WTC11 (cell line): ENCODE data around the gene RGS1. TPM values are rescaled to one million over a fixed set of nuclear protein-coding genes. Genes with fewer than 3 reads are reported as not detected.

Experiments
- ATAC-seq: fragments of 200-7000 bp; cut with Tn5 transposase; 2 replicates; pipeline ENCODE4 v1.10.0; 2021; ENCODE audit warnings: mild to moderate bottlenecking, moderate library complexity
- CTCF ChIA-PET: fragments of 300-600 bp; sonication (Branson Sonifier 250); formaldehyde crosslinking; loops from one replicate; lab custom pipeline; 2021; ENCODE audit warnings: antibody characterized with exemption; lab: Charles Lee
- POLR2A ChIA-PET: fragments of 350-600 bp; sonication (Branson Sonifier 250); formaldehyde crosslinking; loops from one replicate; lab custom pipeline; 2021; ENCODE audit warnings: antibody characterized with exemption; lab: Charles Lee
- DNase-seq: peaks from one replicate; pipeline ENCODE4 v3.0.0; 2021; ENCODE audit warnings: low spot score
- H3K27ac Mint-ChIP-seq: 2 replicates; pipeline ENCODE4 v1.8.0; 2021; ENCODE audit warnings: mixed read lengths
- H3K27me3 Mint-ChIP-seq: 2 replicates; pipeline ENCODE4 v1.8.0; 2021; ENCODE audit warnings: low read depth, mild to moderate bottlenecking, moderate library complexity, mixed read lengths
- H3K36me3 Mint-ChIP-seq: 2 replicates; pipeline ENCODE4 v1.8.0; 2021; ENCODE audit warnings: mixed read lengths
- H3K4me1 Mint-ChIP-seq: 2 replicates; pipeline ENCODE4 v1.8.0; 2022; ENCODE audit warnings: mixed read lengths
- H3K4me3 Mint-ChIP-seq: 2 replicates; pipeline ENCODE4 v1.8.0; 2021; ENCODE audit warnings: mild to moderate bottlenecking, moderate library complexity, mixed read lengths
- H3K9me3 Mint-ChIP-seq: 2 replicates; pipeline ENCODE4 v1.8.0; 2021; ENCODE audit warnings: mixed read lengths
- ARID4B ChIP-seq: sonication (generic); formaldehyde crosslinking; IDR thresholded peaks from 2 replicates; pipeline ENCODE4 v1.8.0; 2023; ENCODE audit warnings: missing genetic modification reagents, mild to moderate bottlenecking, borderline replicate concordance
- E2F4 ChIP-seq: sonication (generic); formaldehyde crosslinking; IDR thresholded peaks from 2 replicates; pipeline ENCODE4 v1.8.1; 2022; ENCODE audit warnings: low read depth, mild to moderate bottlenecking, moderate library complexity, missing genetic modification reagents, borderline replicate concordance
- FOXJ3 ChIP-seq: sonication (generic); formaldehyde crosslinking; IDR thresholded peaks from 2 replicates; pipeline ENCODE4 v1.9.0; 2021; ENCODE audit warnings: missing genetic modification reagents, mild to moderate bottlenecking, borderline replicate concordance
- FOXK1 ChIP-seq: sonication (generic); formaldehyde crosslinking; IDR thresholded peaks from 2 replicates; pipeline ENCODE4 v1.8.0; 2022; ENCODE audit warnings: mild to moderate bottlenecking, moderate library complexity, missing genetic modification reagents
- FOXP1 ChIP-seq: sonication (generic); formaldehyde crosslinking; IDR thresholded peaks from 2 replicates; pipeline ENCODE4 v1.8.0; 2022; ENCODE audit warnings: missing genetic modification reagents, mild to moderate bottlenecking, moderate library complexity, borderline replicate concordance
- GABPB1 ChIP-seq: sonication (generic); formaldehyde crosslinking; IDR thresholded peaks from 2 replicates; pipeline ENCODE4 v1.8.1; 2023; ENCODE audit warnings: mild to moderate bottlenecking, missing genetic modification reagents
- GTF2I ChIP-seq: fragments of 250-450 bp; sonication (Bioruptor Pico); conservative IDR thresholded peaks from 2 replicates; pipeline ENCODE4 v1.4.0; 2021; ENCODE audit warnings: mild to moderate bottlenecking
- NR3C1 ChIP-seq: sonication (generic); formaldehyde crosslinking; conservative IDR thresholded peaks from 2 replicates; pipeline ENCODE4 v1.8.1; 2023; ENCODE audit warnings: low read depth, mild to moderate bottlenecking, missing genetic modification reagents
- PRRX2 ChIP-seq: fragments of 250-450 bp; sonication (Bioruptor Pico); IDR thresholded peaks from 2 replicates; pipeline ENCODE4 v1.8.0; 2021; ENCODE audit warnings: mild to moderate bottlenecking
- SP1 ChIP-seq: sonication (generic); formaldehyde crosslinking; conservative IDR thresholded peaks from 2 replicates; pipeline ENCODE4 v1.8.1; 2022; ENCODE audit warnings: missing genetic modification reagents
- TEAD4 ChIP-seq: sonication (generic); formaldehyde crosslinking; IDR thresholded peaks from 2 replicates; pipeline ENCODE4 v1.8.0; 2022; ENCODE audit warnings: mild to moderate bottlenecking, missing genetic modification reagents
- ZBTB21 ChIP-seq: sonication (generic); formaldehyde crosslinking; IDR thresholded peaks from 2 replicates; pipeline ENCODE4 v1.8.1; 2023; ENCODE audit warnings: mild to moderate bottlenecking, missing genetic modification reagents, borderline replicate concordance
- ZNF219 ChIP-seq: sonication (generic); formaldehyde crosslinking; IDR thresholded peaks from 2 replicates; pipeline ENCODE4 v1.8.0; 2023; ENCODE audit warnings: missing genetic modification reagents, mild to moderate bottlenecking, borderline replicate concordance
- ZNF232 ChIP-seq: sonication (generic); formaldehyde crosslinking; IDR thresholded peaks from 2 replicates; pipeline ENCODE4 v1.8.0; 2022; ENCODE audit warnings: mild to moderate bottlenecking, missing genetic modification reagents
- ZNF416 ChIP-seq: fragments of 250-450 bp; sonication (Bioruptor Pico); IDR thresholded peaks from 2 replicates; pipeline ENCODE4 v1.9.0; 2021; ENCODE audit warnings: mild to moderate bottlenecking, inconsistent platforms
- ZNF671 ChIP-seq: fragments of 250-450 bp; sonication (Bioruptor Pico); IDR thresholded peaks from 2 replicates; pipeline ENCODE4 v1.8.0; 2021; ENCODE audit warnings: mild to moderate bottlenecking
- ZSCAN18 ChIP-seq: fragments of 250-450 bp; sonication (Bioruptor Pico); IDR thresholded peaks from 2 replicates; pipeline ENCODE4 v2.1.2; 2022; ENCODE audit warnings: mild to moderate bottlenecking, moderate library complexity
- total RNA-seq: library from RNA; stranded (reverse); gene quantifications from 3 replicates; pipeline ENCODE4 v1.2.3, GENCODE V29; 2021
- TF ChIP-seq, protein P1 (sequence below): fragments of 250-450 bp; sonication (Bioruptor Pico); IDR thresholded peaks from 2 replicates; pipeline ENCODE4 v1.8.0; 2021; ENCODE audit warnings: mild to moderate bottlenecking
- TF ChIP-seq, protein P2 (sequence below): sonication (generic); formaldehyde crosslinking; conservative IDR thresholded peaks from 2 replicates; pipeline ENCODE4 v1.8.1; 2023; ENCODE audit warnings: mild to moderate bottlenecking, low read depth, missing genetic modification reagents, moderate library complexity
- TF ChIP-seq, protein P3 (sequence below): sonication (generic); formaldehyde crosslinking; IDR thresholded peaks from 2 replicates; pipeline ENCODE4 v1.8.1; 2023; ENCODE audit warnings: mild to moderate bottlenecking, missing genetic modification reagents, moderate library complexity

The RGS1 gene
- total RNA-seq, 1 experiment from 2014 or later: 0.22 TPM

GRCh38 chr1:192573499-192573898 lies 2.1 kb upstream of the RGS1 start (continued):
- TF ChIP-seq PRRX2 (CRISPR knock-in tag): no peak
- TF ChIP-seq, protein P1, sequence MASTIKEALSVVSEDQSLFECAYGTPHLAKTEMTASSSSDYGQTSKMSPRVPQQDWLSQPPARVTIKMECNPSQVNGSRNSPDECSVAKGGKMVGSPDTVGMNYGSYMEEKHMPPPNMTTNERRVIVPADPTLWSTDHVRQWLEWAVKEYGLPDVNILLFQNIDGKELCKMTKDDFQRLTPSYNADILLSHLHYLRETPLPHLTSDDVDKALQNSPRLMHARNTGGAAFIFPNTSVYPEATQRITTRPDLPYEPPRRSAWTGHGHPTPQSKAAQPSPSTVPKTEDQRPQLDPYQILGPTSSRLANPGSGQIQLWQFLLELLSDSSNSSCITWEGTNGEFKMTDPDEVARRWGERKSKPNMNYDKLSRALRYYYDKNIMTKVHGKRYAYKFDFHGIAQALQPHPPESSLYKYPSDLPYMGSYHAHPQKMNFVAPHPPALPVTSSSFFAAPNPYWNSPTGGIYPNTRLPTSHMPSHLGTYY: no peak

GRCh38 chr1:192574073-192574472 lies 1.5 kb upstream of the RGS1 start:
- CTCF ChIA-PET: no interaction called here
- ATAC-seq: no peak
- peaks cover 7% of the 10 kb centered on the region; the same call in 1 of the 2 replicates for H3K36me3 Mint-ChIP-seq
- H3K4me1 Mint-ChIP-seq: peaks cover 13% of the 10 kb centered on the region
- POLR2A ChIA-PET: no interaction called here
- H3K4me3 Mint-ChIP-seq: no peak overlapping the region
- H3K27ac Mint-ChIP-seq: no peak overlapping the region
- peaks cover 17% of the 10 kb centered on the region for H3K9me3 Mint-ChIP-seq
- H3K27me3 Mint-ChIP-seq: no peaks in the 10 kb centered on the region
- TF ChIP-seq SP1 (no peak), FOXJ3 (no peak), ZNF219 (no peak)
- TF ChIP-seq, protein P2, sequence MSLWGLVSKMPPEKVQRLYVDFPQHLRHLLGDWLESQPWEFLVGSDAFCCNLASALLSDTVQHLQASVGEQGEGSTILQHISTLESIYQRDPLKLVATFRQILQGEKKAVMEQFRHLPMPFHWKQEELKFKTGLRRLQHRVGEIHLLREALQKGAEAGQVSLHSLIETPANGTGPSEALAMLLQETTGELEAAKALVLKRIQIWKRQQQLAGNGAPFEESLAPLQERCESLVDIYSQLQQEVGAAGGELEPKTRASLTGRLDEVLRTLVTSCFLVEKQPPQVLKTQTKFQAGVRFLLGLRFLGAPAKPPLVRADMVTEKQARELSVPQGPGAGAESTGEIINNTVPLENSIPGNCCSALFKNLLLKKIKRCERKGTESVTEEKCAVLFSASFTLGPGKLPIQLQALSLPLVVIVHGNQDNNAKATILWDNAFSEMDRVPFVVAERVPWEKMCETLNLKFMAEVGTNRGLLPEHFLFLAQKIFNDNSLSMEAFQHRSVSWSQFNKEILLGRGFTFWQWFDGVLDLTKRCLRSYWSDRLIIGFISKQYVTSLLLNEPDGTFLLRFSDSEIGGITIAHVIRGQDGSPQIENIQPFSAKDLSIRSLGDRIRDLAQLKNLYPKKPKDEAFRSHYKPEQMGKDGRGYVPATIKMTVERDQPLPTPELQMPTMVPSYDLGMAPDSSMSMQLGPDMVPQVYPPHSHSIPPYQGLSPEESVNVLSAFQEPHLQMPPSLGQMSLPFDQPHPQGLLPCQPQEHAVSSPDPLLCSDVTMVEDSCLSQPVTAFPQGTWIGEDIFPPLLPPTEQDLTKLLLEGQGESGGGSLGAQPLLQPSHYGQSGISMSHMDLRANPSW (CRISPR knock-in tag): no peak
- DNase-seq: no peak

DNA sequence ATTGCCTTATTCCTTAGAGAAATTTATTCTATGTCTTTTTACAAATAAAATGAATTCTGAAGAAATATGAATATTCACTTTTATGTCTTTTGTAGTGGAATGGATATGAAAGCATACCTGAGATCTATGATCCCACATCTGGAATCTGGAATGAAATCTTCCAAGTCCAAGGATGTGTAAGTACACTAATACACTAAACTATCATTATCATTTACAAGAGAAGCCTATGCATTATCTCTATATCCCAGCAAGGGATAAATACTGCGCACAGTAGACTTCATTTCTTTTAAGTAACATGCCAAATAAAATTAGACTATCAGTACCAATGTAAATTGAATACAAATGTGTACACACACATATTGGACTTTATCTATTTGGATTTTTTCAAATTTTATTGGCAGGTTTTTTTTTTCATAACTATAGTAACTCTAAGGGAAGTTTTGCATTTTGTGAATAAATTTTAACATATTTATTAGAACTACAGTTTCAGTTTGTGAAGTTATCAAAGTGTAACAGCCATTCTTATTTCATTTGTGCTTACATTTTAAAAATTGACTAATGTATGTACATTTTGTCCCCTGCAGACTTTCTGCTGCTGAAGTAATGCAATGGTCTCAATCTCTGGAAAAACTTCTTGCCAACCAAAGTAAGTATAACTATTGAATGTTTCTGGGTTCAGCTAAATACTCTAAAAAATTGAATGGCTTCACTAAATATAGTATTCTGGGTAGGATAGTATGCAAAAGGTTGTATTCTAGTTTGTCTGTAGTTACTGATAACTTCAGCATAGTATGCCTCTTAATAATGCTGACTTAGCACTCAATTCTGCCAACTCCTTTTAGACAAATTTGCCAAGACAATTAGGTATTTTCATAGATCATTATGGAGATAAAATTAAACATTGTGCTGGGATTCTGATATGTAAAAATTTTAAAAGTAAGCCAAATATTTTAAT lies 894 bp downstream of the RGS1 start:
- ATAC-seq: no peak
- Mint-ChIP-seq H3K27ac (no peak overlapping the region), H3K27me3 (no peaks in the 10 kb centered on the region), H3K9me3 (no peaks in the 10 kb centered on the region), H3K4me3 (no peak overlapping the region)
- CTCF ChIA-PET: no interaction called here
- TF ChIP-seq ZBTB21: no peak
- TF ChIP-seq ZNF671 (CRISPR knock-in tag): no peak
- TF ChIP-seq FOXK1: no peak
- TF ChIP-seq E2F4 (CRISPR knock-in tag): no peak
- no peak for TF ChIP-seq GTF2I (CRISPR knock-in tag)
- no peak for TF ChIP-seq PRRX2 (CRISPR knock-in tag)
- TF ChIP-seq FOXP1 (CRISPR knock-in tag): no peak
- TF ChIP-seq, protein P3, sequence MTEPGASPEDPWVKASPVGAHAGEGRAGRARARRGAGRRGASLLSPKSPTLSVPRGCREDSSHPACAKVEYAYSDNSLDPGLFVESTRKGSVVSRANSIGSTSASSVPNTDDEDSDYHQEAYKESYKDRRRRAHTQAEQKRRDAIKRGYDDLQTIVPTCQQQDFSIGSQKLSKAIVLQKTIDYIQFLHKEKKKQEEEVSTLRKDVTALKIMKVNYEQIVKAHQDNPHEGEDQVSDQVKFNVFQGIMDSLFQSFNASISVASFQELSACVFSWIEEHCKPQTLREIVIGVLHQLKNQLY: no peak
- TF ChIP-seq GABPB1: no peak
- TF ChIP-seq ZNF416: no peak
- TF ChIP-seq ARID4B (CRISPR knock-in tag): no peak
- TF ChIP-seq TEAD4 (CRISPR knock-in tag): no peak
- TF ChIP-seq ZNF232 (CRISPR knock-in tag): no peak
- no peak for TF ChIP-seq NR3C1 (CRISPR knock-in tag)
- TF ChIP-seq ZSCAN18 (CRISPR knock-in tag): no peak
- TF ChIP-seq, all 79 proteins: peak for 0
- Mint-ChIP-seq H3K36me3 (no peaks in the 10 kb centered on the region), H3K4me1 (peaks cover 15% of the 10 kb centered on the region)
- no peak for DNase-seq
- POLR2A ChIA-PET: no interaction called here
